Activated CD8-positive, alpha-beta T cell treated with anti-CD3 and anti-CD28 coated beads for 36 hours (primary cell): ENCODE measurements around the gene CD40. TPM values are rescaled to one million over a fixed set of nuclear protein-coding genes. Genes with fewer than 3 reads are reported as not detected.

Experiments
- ATAC-seq: fragments of 200-7000 bp; cut with Tn5 transposase; one replicate; pipeline ENCODE4 v1.10.0; 2021; ENCODE audit warnings: mild to moderate bottlenecking, moderate library complexity
- CTCF ChIA-PET: fragments of 350-600 bp; sonication (Branson Sonifier 250); formaldehyde crosslinking; loops from one replicate; lab custom pipeline; 2021; ENCODE audit warnings: antibody characterized with exemption; lab: Charles Lee
- POLR2A ChIA-PET: fragments of 350-600 bp; sonication (Branson Sonifier 250); formaldehyde crosslinking; loops from one replicate; lab custom pipeline; 2021; ENCODE audit warnings: antibody characterized with exemption; lab: Charles Lee
- DNase-seq: peaks from one replicate; pipeline ENCODE4 v3.0.0-alpha.2; 2020
- H3K27ac Mint-ChIP-seq: one replicate; pipeline ENCODE4 v1.8.0; 2021; ENCODE audit warnings: mild to moderate bottlenecking, mixed read lengths
- H3K27me3 Mint-ChIP-seq: one replicate; pipeline ENCODE4 v1.8.0; 2021; ENCODE audit warnings: mixed read lengths
- H3K36me3 Mint-ChIP-seq: one replicate; pipeline ENCODE4 v1.8.0; 2021; ENCODE audit warnings: low read depth, mixed read lengths
- H3K4me1 Mint-ChIP-seq: one replicate; pipeline ENCODE4 v1.8.0; 2021; ENCODE audit warnings: low read depth, mixed read lengths
- H3K4me3 Mint-ChIP-seq: one replicate; pipeline ENCODE4 v1.8.0; 2021; ENCODE audit warnings: mild to moderate bottlenecking, moderate library complexity, mixed read lengths
- H3K9me3 Mint-ChIP-seq: one replicate; pipeline ENCODE4 v1.8.0; 2021; ENCODE audit warnings: mixed read lengths
- intact Hi-C: fragments of 100-400 bp; cut with micrococcal nuclease; formaldehyde crosslinking; loops from one replicate; pipeline ENCODE4 v1.10.0; 2022
- total RNA-seq, 2 experiments: library from RNA; stranded (reverse); gene quantifications; one replicate each; pipeline ENCODE4 v1.2.3, GENCODE V29; 2021
- TF ChIP-seq, protein P1 (sequence below): fragments of 200-600 bp; IDR thresholded peaks from one replicate; pipeline ENCODE4 v1.8.0; 2022; ENCODE audit warnings: antibody characterized with exemption, mild to moderate bottlenecking

Gene CD40
- total RNA-seq, 2 experiments from 2014 or later: 3.3 to 3.5 TPM

GRCh38 chr20:46157076-46157592 lies 39.0 kb downstream of the CD40 start:
- ATAC-seq: no peak
- CTCF ChIA-PET: interaction anchor here (0.8 to 1.4 kb wide), 3 partner anchors 9 to 142 kb away, joined by 3 to 5 read pairs (median 4); no protein-coding TSS in a partner anchor

GRCh38 chr20:46157625-46158024 lies 39.5 kb downstream of the CD40 start:
- H3K9me3 Mint-ChIP-seq: no peaks in the 10 kb centered on the region
- intact Hi-C loops: no loop called here
- no peak overlapping the region for H3K27ac Mint-ChIP-seq
- TF ChIP-seq, protein P1, sequence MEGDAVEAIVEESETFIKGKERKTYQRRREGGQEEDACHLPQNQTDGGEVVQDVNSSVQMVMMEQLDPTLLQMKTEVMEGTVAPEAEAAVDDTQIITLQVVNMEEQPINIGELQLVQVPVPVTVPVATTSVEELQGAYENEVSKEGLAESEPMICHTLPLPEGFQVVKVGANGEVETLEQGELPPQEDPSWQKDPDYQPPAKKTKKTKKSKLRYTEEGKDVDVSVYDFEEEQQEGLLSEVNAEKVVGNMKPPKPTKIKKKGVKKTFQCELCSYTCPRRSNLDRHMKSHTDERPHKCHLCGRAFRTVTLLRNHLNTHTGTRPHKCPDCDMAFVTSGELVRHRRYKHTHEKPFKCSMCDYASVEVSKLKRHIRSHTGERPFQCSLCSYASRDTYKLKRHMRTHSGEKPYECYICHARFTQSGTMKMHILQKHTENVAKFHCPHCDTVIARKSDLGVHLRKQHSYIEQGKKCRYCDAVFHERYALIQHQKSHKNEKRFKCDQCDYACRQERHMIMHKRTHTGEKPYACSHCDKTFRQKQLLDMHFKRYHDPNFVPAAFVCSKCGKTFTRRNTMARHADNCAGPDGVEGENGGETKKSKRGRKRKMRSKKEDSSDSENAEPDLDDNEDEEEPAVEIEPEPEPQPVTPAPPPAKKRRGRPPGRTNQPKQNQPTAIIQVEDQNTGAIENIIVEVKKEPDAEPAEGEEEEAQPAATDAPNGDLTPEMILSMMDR: no peak
- no peak for ATAC-seq
- CTCF ChIA-PET: interaction anchor here (0.8 to 1.4 kb wide), 3 partner anchors 9 to 143 kb away, joined by 3 to 5 read pairs (median 4); no protein-coding TSS in a partner anchor
- H3K4me3 Mint-ChIP-seq: no peak overlapping the region
- H3K27me3 Mint-ChIP-seq: peaks cover 10% of the 10 kb centered on the region
- H3K4me1 Mint-ChIP-seq: no peaks in the 10 kb centered on the region
- H3K36me3 Mint-ChIP-seq: no peaks in the 10 kb centered on the region
- POLR2A ChIA-PET: no interaction called here
- DNase-seq: no peak

More at GRCh38 chr20:46157076-46157592, 39.0 kb downstream of the CD40 start:
- DNase-seq: no peak
- Mint-ChIP-seq H3K27ac (no peak overlapping the region), H3K27me3 (peaks cover 8% of the 10 kb centered on the region), H3K9me3 (no peaks in the 10 kb centered on the region), H3K36me3 (no peaks in the 10 kb centered on the region), H3K4me3 (no peak overlapping the region), H3K4me1 (no peaks in the 10 kb centered on the region)
- intact Hi-C loops: no loop called here
- POLR2A ChIA-PET: no interaction called here
- TF ChIP-seq, protein P1: no peak

DNA sequence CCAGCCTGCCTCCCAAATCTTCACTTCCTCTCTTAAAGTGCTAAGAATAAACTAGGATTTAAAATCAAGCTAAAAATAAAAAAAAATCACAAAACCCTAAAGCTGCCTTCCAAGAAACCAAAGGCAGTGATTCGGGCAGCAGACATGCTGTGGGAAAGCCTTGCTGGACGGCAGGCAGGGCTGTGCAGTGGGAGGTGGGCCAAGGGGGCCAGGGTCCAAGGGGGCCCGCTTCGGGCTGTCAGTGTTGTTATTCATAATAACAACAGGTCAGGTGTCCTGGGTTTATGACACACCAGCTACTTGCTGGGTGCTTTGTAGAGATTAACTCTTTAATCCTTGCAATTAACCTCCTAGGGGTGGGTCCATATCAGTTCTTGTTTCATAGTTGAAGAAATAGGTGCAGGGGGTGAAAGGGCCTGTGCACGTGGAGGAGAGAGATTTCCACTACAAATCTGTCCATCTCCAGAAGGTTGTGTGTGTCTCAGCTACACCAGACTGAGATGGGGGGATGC lies 40.4 kb downstream of the CD40 start:
- ATAC-seq: no peak
- H3K36me3 Mint-ChIP-seq: no peaks in the 10 kb centered on the region

GRCh38 chr20:46159101-46159897 lies 41.2 kb downstream of the CD40 start:
- ChIA-PET POLR2A (no interaction called here), CTCF (interaction anchor here (0.6 to 1.3 kb wide), 2 partner anchors 15 to 145 kb away, joined by 3 to 4 read pairs; no protein-coding TSS in a partner anchor)
- ATAC-seq: no peak
- Mint-ChIP-seq H3K4me3 (no peak overlapping the region), H3K27me3 (peaks cover 12% of the 10 kb centered on the region), H3K9me3 (no peaks in the 10 kb centered on the region), H3K27ac (no peak overlapping the region), H3K36me3 (no peaks in the 10 kb centered on the region), H3K4me1 (no peaks in the 10 kb centered on the region)
- DNase-seq: no peak
- TF ChIP-seq, protein P1: no peak
- intact Hi-C loops: no loop called here

More for the DNA sequence above, 40.4 kb downstream of the CD40 start:
- DNase-seq: no peak
- Mint-ChIP-seq H3K27me3 (peaks cover 10% of the 10 kb centered on the region), H3K4me1 (no peaks in the 10 kb centered on the region), H3K27ac (no peak overlapping the region), H3K4me3 (no peak overlapping the region), H3K9me3 (no peaks in the 10 kb centered on the region)
- TF ChIP-seq, protein P1: no peak
- intact Hi-C loops: no loop called here
- POLR2A ChIA-PET: no interaction called here
- CTCF ChIA-PET: no interaction called here

DNA sequence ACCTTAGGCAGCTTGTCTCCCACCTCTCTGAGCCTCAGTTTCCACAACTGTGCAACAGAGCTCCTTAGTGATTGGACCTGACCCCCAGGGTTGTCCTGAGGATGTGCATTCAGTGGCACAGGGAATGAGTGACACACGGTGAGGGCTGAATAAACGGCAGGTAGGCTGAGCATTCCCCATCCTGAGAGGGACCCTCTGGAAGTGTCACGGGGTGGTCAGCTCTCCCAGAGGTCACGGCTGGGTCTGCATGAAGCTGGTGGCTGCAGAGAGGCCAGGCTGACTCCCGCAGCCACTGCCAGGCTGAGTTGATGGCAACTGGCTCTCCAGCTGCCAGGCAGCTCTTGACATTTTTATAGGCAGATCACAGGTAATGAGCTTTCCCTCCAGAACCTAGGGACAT lies 42.5 kb downstream of the CD40 start:
- ATAC-seq (no peak), DNase-seq (no peak)
- CTCF ChIA-PET: interaction anchor here (1.3 kb wide), 1 partner anchor 146 kb away, joined by 4 read pairs; no protein-coding TSS in a partner anchor
- Mint-ChIP-seq H3K27ac (no peak overlapping the region), H3K4me3 (no peak overlapping the region), H3K36me3 (no peaks in the 10 kb centered on the region), H3K9me3 (no peaks in the 10 kb centered on the region), H3K4me1 (no peaks in the 10 kb centered on the region), H3K27me3 (peaks cover 16% of the 10 kb centered on the region)
- TF ChIP-seq, protein P1: no peak
- intact Hi-C loops: no loop called here
- POLR2A ChIA-PET: no interaction called here
